22Rv1 (cell line): ENCODE results near the gene MCUB.
"Not testable (repeated sequence)": the region's sequence is repeated elsewhere in the genome, so short reads cannot be mapped to it uniquely, and the experiment has no call there.

Experiments used
- H3K27ac ChIP-seq: fragments of 450-650 bp; 2 replicates; pipeline ENCODE4 v1.5.1; 2017
- CTCF ChIP-seq: fragments of 450-650 bp; IDR thresholded peaks from 2 replicates; pipeline ENCODE4 v1.5.1; 2017; ENCODE audit warnings: mild to moderate bottlenecking
- ZFX ChIP-seq: fragments of 450-650 bp; IDR thresholded peaks from 2 replicates; pipeline ENCODE4 v1.6.1; 2017; ENCODE audit warnings: antibody characterized with exemption, borderline replicate concordance

The MCUB gene

GRCh38 chr4:109672169-109672930, 112.3 kb downstream of the MCUB start:
- TF ChIP-seq ZFX (no peak), CTCF (no peak)
- no peak overlapping the region for H3K27ac ChIP-seq

- H3K27ac ChIP-seq, result no peak overlapping the region
- TF ChIP-seq CTCF (no peak), ZFX (no peak)
These were observed 113.3 kb downstream of the MCUB start for GRCh38 chr4:109673303-109673702.

- no peak for TF ChIP-seq ZFX
- TF ChIP-seq CTCF, result no peak
- no peak overlapping the region for H3K27ac ChIP-seq
These were observed 115.1 kb downstream of the MCUB start for GRCh38 chr4:109675181-109675580.

- no peak for TF ChIP-seq ZFX
- no peak for TF ChIP-seq CTCF
- H3K27ac ChIP-seq, result no peak overlapping the region
These were observed 115.8 kb downstream of the MCUB start for GRCh38 chr4:109675843-109676242.

GRCh38 chr4:109676886-109677285, 116.8 kb downstream of the MCUB start:
- TF ChIP-seq ZFX, result no peak
- no peak for TF ChIP-seq CTCF

GRCh38 chr4:109678472-109678871, 118.4 kb downstream of the MCUB start:
- H3K27ac ChIP-seq, result not testable (repeated sequence)

More at GRCh38 chr4:109676886-109677285, 116.8 kb downstream of the MCUB start:
- no peak overlapping the region for H3K27ac ChIP-seq

GRCh38 chr4:109678925-109679324, 118.9 kb downstream of the MCUB start:
- H3K27ac ChIP-seq, result not testable (repeated sequence)

GRCh38 chr4:109682875-109683274, 122.8 kb downstream of the MCUB start:
- no peak overlapping the region for H3K27ac ChIP-seq
- TF ChIP-seq ZFX (no peak), CTCF (no peak)
